Measurements from ENCODE around the gene ADAMTS3. TPM values are rescaled to one million over a fixed set of nuclear protein-coding genes. Genes with fewer than 3 reads are reported as not detected.

The ADAMTS3 gene
- total RNA-seq, 1 experiment from 2014 or later, result not detected

- DNase-seq (ENCODE audit: low spot score), result no peak
These were observed 268.9 kb downstream of the ADAMTS3 start for GRCh38 chr4:72300126-72300525.

GRCh38 chr4:72295966-72296557, 273.0 kb downstream of the ADAMTS3 start:
- peak; percentile 41 for DNase-seq (ENCODE audit: low spot score)

GRCh38 chr4:72290737-72291136, 278.3 kb downstream of the ADAMTS3 start:
- DNase-seq (ENCODE audit: low spot score), result no peak

- peak; percentile 4 for DNase-seq (ENCODE audit: low spot score)
These were observed 282.1 kb downstream of the ADAMTS3 start for GRCh38 chr4:72286910-72287309.

GRCh38 chr4:72286185-72286584, 282.8 kb downstream of the ADAMTS3 start:
- peak; percentile 50 for DNase-seq (ENCODE audit: low spot score)

GRCh38 chr4:72283357-72283756, 285.7 kb downstream of the ADAMTS3 start:
- peak; percentile 2 for DNase-seq (ENCODE audit: low spot score)

- no peak for DNase-seq (ENCODE audit: low spot score)
These were observed 288.8 kb downstream of the ADAMTS3 start for GRCh38 chr4:72280252-72280651.

- no peak for DNase-seq (ENCODE audit: low spot score)
These were observed 293.6 kb downstream of the ADAMTS3 start for GRCh38 chr4:72275381-72275780.

GRCh38 chr4:72274251-72274650, 294.8 kb downstream of the ADAMTS3 start:
- no peak for DNase-seq (ENCODE audit: low spot score)

- no peak for DNase-seq (ENCODE audit: low spot score)
These were observed 313.8 kb downstream of the ADAMTS3 start for GRCh38 chr4:72255269-72255668.

GRCh38 chr4:72243641-72244040, 325.4 kb downstream of the ADAMTS3 start:
- no peak for DNase-seq (ENCODE audit: low spot score)

- no peak for DNase-seq (ENCODE audit: low spot score)
These were observed 329.4 kb downstream of the ADAMTS3 start for GRCh38 chr4:72239487-72240116.

All from HT-29 (cell line).